GM12878 (cell line): ENCODE results near the gene GLB1L2. TPM values are rescaled to one million over a fixed set of nuclear protein-coding genes. Genes with fewer than 3 reads are reported as not detected.

Source experiments
- ATAC-seq: fragments of 200-7000 bp; cut with Tn5 transposase; 3 replicates; pipeline ENCODE4 v1.9.1; 2020; ENCODE audit warnings: mild to moderate bottlenecking, moderate library complexity
- BruUV-seq: library from RNA; stranded (reverse); fragments of 400-500 nt; replicated peaks from 2 replicates; lab custom pipeline; 2021; lab: Mats Ljungman, UMichigan
- CTCF ChIA-PET: fragments of 300-600 bp; sonication (Branson Sonifier 250); formaldehyde crosslinking; extraction: SDS; loops from one replicate; lab custom pipeline; 2021; ENCODE audit warnings: inconsistent platforms; lab: Yijun Ruan, JAX
- POLR2A ChIA-PET: fragments of 350-600 bp; formaldehyde crosslinking; extraction: SDS; loops from one replicate; lab custom pipeline; 2021; ENCODE audit warnings: inconsistent platforms; lab: Charles Lee
- RAD21 ChIA-PET: fragments of 300-600 bp; sonication (Branson Sonifier 250); formaldehyde crosslinking; loops from one replicate; lab custom pipeline; 2023; ENCODE audit warnings: antibody characterized with exemption; ENCODE audit not compliant: unreplicated experiment; lab: Charles Lee
- SMC1A ChIA-PET: fragments of 300-600 bp; sonication (Branson Sonifier 250); formaldehyde crosslinking; loops from one replicate; lab custom pipeline; 2023; ENCODE audit not compliant: unreplicated experiment, uncharacterized antibody; lab: Charles Lee
- DNase-seq: peaks from one replicate; pipeline ENCODE4 v3.0.0-alpha.2; 2011; ENCODE audit warnings: low read depth, low spot score
- FAIRE-seq: peaks from 3 replicates; lab custom pipeline; 2011; peaks lifted over from hg19 to GRCh38; lab: Jason Lieb, UNC
- H2AFZ ChIP-seq: 2 replicates; pipeline ENCODE4 v1.6.0; 2011; ENCODE audit warnings: low read depth, low read length, control low read depth; ENCODE audit not compliant: control insufficient read depth
- H3K27ac ChIP-seq: 2 replicates; pipeline ENCODE4 v1.5.1; 2011; ENCODE audit warnings: control low read depth; ENCODE audit not compliant: control insufficient read depth, insufficient read depth
- H3K27me3 ChIP-seq, 2 experiments: replicated peaks in 1 of 2; 2 replicates each; pipeline versions ENCODE4 v1.6.0 to v1.6.1; 2011; ENCODE audit warnings: low read length in 1 of 2; ENCODE audit not compliant: control insufficient read depth in 2 of 2, insufficient read depth in 2 of 2
- H3K36me3 ChIP-seq, 2 experiments: 2 replicates each; pipeline ENCODE4 v1.5.1; 2011; ENCODE audit warnings: low read length in 1 of 2; ENCODE audit not compliant: control insufficient read depth in 2 of 2, insufficient read depth in 2 of 2
- H3K4me1 ChIP-seq: 2 replicates; pipeline ENCODE4 v1.6.1; 2011; ENCODE audit warnings: mild to moderate bottlenecking, low read length, moderate library complexity, mixed read lengths; ENCODE audit not compliant: control insufficient read depth, insufficient read depth
- H3K4me2 ChIP-seq: 2 replicates; pipeline ENCODE4 v1.6.0; 2011; ENCODE audit warnings: control low read depth; ENCODE audit not compliant: control insufficient read depth, insufficient read depth
- H3K4me3 ChIP-seq: fragments of 200-600 bp; sonication (generic); 2 replicates; pipeline ENCODE4 v1.5.1; 2016
- H3K79me2 ChIP-seq: 2 replicates; pipeline ENCODE4 v1.6.0; 2011; ENCODE audit warnings: low read length; ENCODE audit not compliant: control insufficient read depth, insufficient read depth
- H3K9ac ChIP-seq: 2 replicates; pipeline ENCODE4 v1.8.0; 2011; ENCODE audit warnings: low read length, control low read depth, mixed read lengths; ENCODE audit not compliant: control insufficient read depth, insufficient read depth
- H3K9me3 ChIP-seq: replicated peaks from 3 replicates; pipeline ENCODE4 v1.5.1; 2011; ENCODE audit warnings: mild to moderate bottlenecking, low read length; ENCODE audit not compliant: control insufficient read depth, insufficient read depth
- H4K20me1 ChIP-seq: 2 replicates; pipeline ENCODE4 v1.6.0; 2011; ENCODE audit not compliant: control insufficient read depth, insufficient read depth
- ATF7 ChIP-seq: fragments of 450-650 bp; IDR thresholded peaks from 2 replicates; pipeline ENCODE4 v1.6.1; 2016; ENCODE audit warnings: low read depth, mild to moderate bottlenecking
- BRCA1 ChIP-seq: IDR thresholded peaks from 2 replicates; pipeline ENCODE4 v1.6.1; 2011; ENCODE audit warnings: low read depth, low read length, improper control_type of control experiment
- CBFB ChIP-seq: IDR thresholded peaks from 2 replicates; pipeline ENCODE4 v1.6.1; 2016; ENCODE audit warnings: antibody characterized with exemption, low read depth
- CHD4 ChIP-seq: fragments of 200-600 bp; sonication (generic); IDR thresholded peaks from 2 replicates; pipeline ENCODE4 v1.6.1; 2016; ENCODE audit warnings: mild to moderate bottlenecking
- KDM1A ChIP-seq: fragments of 200-600 bp; sonication (generic); IDR thresholded peaks from 2 replicates; pipeline ENCODE4 v1.6.1; 2016; ENCODE audit warnings: borderline replicate concordance
- MYC ChIP-seq: IDR thresholded peaks from 2 replicates; pipeline ENCODE4 v1.6.1; 2011; ENCODE audit warnings: mild to moderate bottlenecking, low read length, moderate library complexity, inconsistent platforms; ENCODE audit not compliant: insufficient read depth, insufficient replicate concordance, insufficient read length, severe bottlenecking
- NBN ChIP-seq: fragments of 450-650 bp; IDR thresholded peaks from 2 replicates; pipeline ENCODE4 v1.6.1; 2016
- POLR2AphosphoS2 ChIP-seq: IDR thresholded peaks from 2 replicates; pipeline ENCODE4 v1.6.1; 2011; ENCODE audit warnings: low read depth, mild to moderate bottlenecking, low read length, improper control_type of control experiment, moderate library complexity
- SPI1 ChIP-seq: IDR thresholded peaks from 2 replicates; pipeline ENCODE4 v1.6.1; 2011; ENCODE audit warnings: low read depth, mild to moderate bottlenecking, low read length, moderate library complexity, borderline replicate concordance; ENCODE audit not compliant: insufficient read depth
- TCF3 ChIP-seq: IDR thresholded peaks from 2 replicates; pipeline ENCODE4 v1.6.1; 2012; ENCODE audit warnings: low read depth, mild to moderate bottlenecking, low read length, borderline replicate concordance; ENCODE audit not compliant: insufficient read depth
- USF2 ChIP-seq: IDR thresholded peaks from 2 replicates; pipeline ENCODE4 v1.6.1; 2011; ENCODE audit warnings: low read depth, low read length, improper control_type of control experiment, borderline replicate concordance
- ZNF592 ChIP-seq: fragments of 450-650 bp; IDR thresholded peaks from 2 replicates; pipeline ENCODE4 v1.6.1; 2017; ENCODE audit warnings: mild to moderate bottlenecking, moderate library complexity
- WGBS: methylation state at CpG from one replicate; pipeline ENCODE4 v1.1.6; 2016; ENCODE audit warnings: low lambda C conversion rate; ENCODE audit not compliant: insufficient replicate concordance, insufficient coverage; ENCODE audit errors: missing lambda C conversion rate; 5-methylcytosine and 5-hydroxymethylcytosine counted together
- in situ Hi-C: fragments of 300-500 bp; cut with MboI; formaldehyde crosslinking; loops from 9 replicates; pipeline ENCODE4 v1.14.3; 2018; ENCODE audit warnings: mixed read lengths
- intact Hi-C: fragments of 100-400 bp; cut with micrococcal nuclease; formaldehyde crosslinking; loops from one replicate; pipeline ENCODE4 v1.14.2; 2022; ENCODE audit not compliant: unreplicated experiment
- polyA plus RNA-seq, 11 experiments: library from polyadenylated mRNA; depleted of rRNA in 4 of 11; unstranded in 6 of 11; stranded (reverse) in 5 of 11; fragments of >200 nt; fragmentation: Nextera tagmentation in 4 of 11; fragmentation: Illumina TruSeq in 1 of 11; extraction: Ambion mirVana in 4 of 11; extraction: Trizol in 1 of 11; gene quantifications; 1 replicate in 1 of 11; 2 replicates in 10 of 11; pipeline versions ENCODE4 v1.2.1 to v1.2.3, GENCODE V29; 2011 to 2016; ENCODE audit warnings: inconsistent platforms in 2 of 11, missing spikeins in 2 of 11, low read depth in 1 of 11
- total RNA-seq, 4 experiments: library from RNA; depleted of rRNA in 3 of 4; stranded (reverse); fragments of >200 nt in 3 of 4; fragmentation: Illumina TruSeq in 1 of 4; extraction: Trizol in 1 of 4; gene quantifications; 2 replicates each; pipeline versions ENCODE4 v1.2.1 to v1.2.3, GENCODE V29; 2013 to 2021

The GLB1L2 gene
- total and polyA plus RNA-seq, 10 of the 15 experiments (the other 5 are each of a cell fraction or from before 2014, with no cell fraction given), result 0.04 to 0.85 (median 0.49) TPM

- peak; percentile 9; the same call in 2 of the 3 replicates for ATAC-seq
- no TSS peak for BruUV-seq
- POLR2A ChIA-PET, result interaction anchor here (0.7 kb wide), 1 partner anchor 204 kb away, joined by 3 read pairs; no protein-coding TSS in a partner anchor
- peak overlapping the region; percentile 25; the same call in 1 of the 2 replicates for H3K27ac ChIP-seq
- H3K79me2 ChIP-seq, result no peaks in the 10 kb centered on the region
- intact Hi-C loops (loop anchor here (10.0 kb wide), 1 partner anchor 145 kb away; no protein-coding TSS in a partner anchor), in situ Hi-C loops (no loop called here)
- no peak overlapping the region; the same call in 1 of the 2 replicates for H3K4me3 ChIP-seq
- no peaks in the 10 kb centered on the region for H3K9me3 ChIP-seq
- RAD21 ChIA-PET, result no interaction called here
- SMC1A ChIA-PET, result no interaction called here
- FAIRE-seq, result no peak
- WGBS, result 65% methylated on average over 10 of the region's 10 CpGs
- H3K9ac ChIP-seq, result no peak overlapping the region
- no peaks in the 10 kb centered on the region; a peak in 1 of 4 replicates for H3K27me3 ChIP-seq
- no peaks in the 10 kb centered on the region for H3K36me3 ChIP-seq
- H4K20me1 ChIP-seq, result no peaks in the 10 kb centered on the region
- DNase-seq, result no peak
- H3K4me1 ChIP-seq, result peaks cover 16% of the 10 kb centered on the region
- CTCF ChIA-PET, result no interaction called here
- no peak overlapping the region; the same call in 1 of the 2 replicates for H2AFZ ChIP-seq
- peak overlapping the region; percentile 82 for H3K4me2 ChIP-seq
- TF ChIP-seq POLR2AphosphoS2 (no peak), CBFB (no peak), ATF7 (no peak), KDM1A (no peak), USF2 (no peak), BRCA1 (no peak), NBN (no peak), TCF3 (0 out of 2 replicates have a peak, but pooled peaks have one; percentile 0), SPI1 (0 out of 2 replicates have a peak, but pooled peaks have one; percentile 4), MYC (no peak), CHD4 (no peak), ZNF592 (no peak)
These were observed 18.1 kb downstream of the GLB1L2 start for GRCh38 chr11:134349802-134350355.
